ENCODE measurements around the gene RNF169.

Gene RNF169

DNA sequence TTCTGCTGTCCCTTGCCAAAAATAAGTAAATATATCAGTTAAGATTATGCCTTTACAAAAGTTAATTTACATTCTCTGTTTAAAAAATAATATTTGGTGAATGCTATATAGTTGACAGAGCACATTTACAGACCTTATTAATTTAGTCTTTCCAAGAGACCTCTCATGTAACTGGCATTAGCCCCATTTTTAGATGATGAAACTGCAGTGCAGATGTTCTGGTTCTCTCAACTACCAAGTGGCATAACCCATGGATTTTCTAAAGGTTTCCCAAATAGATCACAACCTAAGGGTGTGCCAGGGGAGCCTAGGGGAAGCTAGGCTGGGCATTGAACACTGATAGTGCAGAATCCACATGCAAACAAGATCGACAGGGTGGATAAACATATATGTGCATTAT, 88.5 kb downstream of the RNF169 start:
- WGBS (ENCODE audit: extremely low coverage, insufficient coverage, insufficient read length): no CpG with 5 or more reads among the region's 1 CpG
- no peaks in the 10 kb centered on the region for H3K9me3 ChIP-seq (ENCODE audit: insufficient read depth, low read depth, low read length)

DNA sequence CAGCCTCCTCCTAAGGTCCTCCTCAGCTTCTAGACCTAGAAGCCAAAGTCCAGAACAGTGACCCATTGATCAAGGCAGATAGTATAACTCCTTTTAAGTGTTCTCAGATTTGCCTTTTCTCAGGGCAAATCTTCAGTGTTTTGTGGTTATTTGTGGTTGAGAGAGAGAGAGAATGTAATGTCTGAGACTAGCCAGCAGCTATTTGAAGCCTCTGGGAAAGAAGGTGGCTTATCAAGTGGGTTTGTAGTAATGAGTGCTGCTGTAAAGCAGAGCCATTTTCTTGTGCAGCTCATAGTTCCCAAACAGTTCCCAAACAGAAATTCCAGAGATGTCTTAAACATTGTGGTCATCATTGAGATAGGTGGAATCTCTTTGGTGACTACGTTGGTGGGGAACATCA, 89.5 kb downstream of the RNF169 start:
- Histone ChIP-seq H3K79me1 (ENCODE audit: low read length) (no peaks in the 10 kb centered on the region), H4K8ac (ENCODE audit: low read depth, low read length) (no peak overlapping the region), H4K91ac (ENCODE audit: low read depth, low read length) (no peak overlapping the region), H2AK5ac (ENCODE audit: low read length) (no peak overlapping the region), H3K36me3 (ENCODE audit: control insufficient read depth in 1 of 2, insufficient read depth in 2 of 2, low read length in 2 of 2) (peaks cover 12 to 25% of the 10 kb centered on the region in 2 experiments), H3K79me2 (ENCODE audit: control insufficient read depth, insufficient read depth, low read length, poor library complexity) (no peaks in the 10 kb centered on the region), H3K4me1 (ENCODE audit: control insufficient read depth in 1 of 2, insufficient read depth in 2 of 2, low read length in 2 of 2) (peaks cover 0 to 4% of the 10 kb centered on the region in 2 experiments), H3K14ac (ENCODE audit: low read length) (no peak overlapping the region), H3K4me3 (ENCODE audit: low read depth, low read length) (no peak overlapping the region), H3K4ac (ENCODE audit: low read depth, low read length) (no peak overlapping the region), H3K9me3 (ENCODE audit: insufficient read depth, low read depth, low read length) (peaks cover 2% of the 10 kb centered on the region), H3K27me3 (ENCODE audit: insufficient read depth, low read length) (no peaks in the 10 kb centered on the region), H2BK5ac (ENCODE audit: low read depth, low read length, poor library complexity) (no peak overlapping the region), H2AFZ (ENCODE audit: insufficient read depth, low read length, poor library complexity) (no peak overlapping the region), H3K23ac (ENCODE audit: low read length) (no peak overlapping the region), H2BK12ac (ENCODE audit: low read length) (no peak overlapping the region), H3K4me2 (ENCODE audit: low read length) (no peak overlapping the region), H2BK120ac (ENCODE audit: insufficient read depth, low read length, poor library complexity) (no peak overlapping the region), H3K27ac (ENCODE audit: low read depth, low read length) (peak overlapping the region; percentile 4), H4K12ac (ENCODE audit: low read depth, low read length) (no peak overlapping the region), H3K18ac (ENCODE audit: low read length) (no peak overlapping the region), H3K9ac (ENCODE audit: low read length) (no peak overlapping the region)
- no CpG with 5 or more reads among the region's 1 CpG for WGBS (ENCODE audit: extremely low coverage, insufficient coverage, insufficient read length)
- DNase-seq: peak in 1 of 2 donors; percentile 47

More for the DNA sequence above, 88.5 kb downstream of the RNF169 start:
- Histone ChIP-seq H2BK12ac (ENCODE audit: low read length) (no peak overlapping the region), H3K14ac (ENCODE audit: low read length) (no peak overlapping the region), H3K27ac (ENCODE audit: low read depth, low read length) (no peak overlapping the region), H3K4ac (ENCODE audit: low read depth, low read length) (no peak overlapping the region), H3K4me2 (ENCODE audit: low read length) (no peak overlapping the region), H2AFZ (ENCODE audit: insufficient read depth, low read length, poor library complexity) (no peak overlapping the region), H4K8ac (ENCODE audit: low read depth, low read length) (no peak overlapping the region), H3K9ac (ENCODE audit: low read length) (no peak overlapping the region), H3K4me1 (ENCODE audit: control insufficient read depth in 1 of 2, insufficient read depth in 2 of 2, low read length in 2 of 2) (peaks cover 0 to 4% of the 10 kb centered on the region in 2 experiments), H3K79me2 (ENCODE audit: control insufficient read depth, insufficient read depth, low read length, poor library complexity) (no peaks in the 10 kb centered on the region), H4K12ac (ENCODE audit: low read depth, low read length) (no peak overlapping the region), H4K91ac (ENCODE audit: low read depth, low read length) (no peak overlapping the region), H3K27me3 (ENCODE audit: insufficient read depth, low read length) (no peaks in the 10 kb centered on the region), H3K4me3 (ENCODE audit: low read depth, low read length) (no peak overlapping the region), H3K18ac (ENCODE audit: low read length) (no peak overlapping the region), H2AK5ac (ENCODE audit: low read length) (no peak overlapping the region), H2BK5ac (ENCODE audit: low read depth, low read length, poor library complexity) (no peak overlapping the region), H2BK120ac (ENCODE audit: insufficient read depth, low read length, poor library complexity) (no peak overlapping the region), H3K23ac (ENCODE audit: low read length) (no peak overlapping the region), H3K36me3 (ENCODE audit: control insufficient read depth in 1 of 2, insufficient read depth in 2 of 2, low read length in 2 of 2) (peaks cover 8 to 17% of the 10 kb centered on the region in 2 experiments), H3K79me1 (ENCODE audit: low read length) (no peaks in the 10 kb centered on the region)
- no peak for DNase-seq

DNA sequence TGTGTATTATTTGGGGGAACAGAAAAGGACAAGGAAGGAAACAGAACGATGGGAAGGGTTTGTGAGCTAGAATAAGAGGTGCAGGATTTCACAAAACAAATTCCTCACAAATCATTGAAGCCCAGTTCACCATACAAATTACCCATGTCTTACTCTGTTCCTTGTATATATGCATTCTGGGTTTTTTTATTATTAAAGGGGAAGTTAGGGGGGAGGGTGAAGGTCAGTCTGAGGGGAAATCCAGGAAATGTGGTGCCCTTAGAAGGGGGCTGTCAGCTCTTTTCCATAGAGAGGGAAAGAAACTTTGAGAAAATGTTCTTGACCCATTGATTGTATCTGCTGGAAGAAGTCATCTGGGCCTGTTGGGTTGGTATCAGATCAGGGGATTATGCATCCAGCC, 90.8 kb downstream of the RNF169 start:
- Histone ChIP-seq H3K9me3 (ENCODE audit: insufficient read depth, low read depth, low read length) (peaks cover 2% of the 10 kb centered on the region), H2BK120ac (ENCODE audit: insufficient read depth, low read length, poor library complexity) (no peak overlapping the region), H4K8ac (ENCODE audit: low read depth, low read length) (no peak overlapping the region), H3K4me2 (ENCODE audit: low read length) (no peak overlapping the region), H3K79me1 (ENCODE audit: low read length) (no peaks in the 10 kb centered on the region), H3K14ac (ENCODE audit: low read length) (no peak overlapping the region), H3K4ac (ENCODE audit: low read depth, low read length) (no peak overlapping the region), H3K27me3 (ENCODE audit: insufficient read depth, low read length) (no peaks in the 10 kb centered on the region), H3K9ac (ENCODE audit: low read length) (no peak overlapping the region), H2AFZ (ENCODE audit: insufficient read depth, low read length, poor library complexity) (no peak overlapping the region), H3K4me3 (ENCODE audit: low read depth, low read length) (no peak overlapping the region), H2BK12ac (ENCODE audit: low read length) (no peak overlapping the region), H3K27ac (ENCODE audit: low read depth, low read length) (no peak overlapping the region), H2AK5ac (ENCODE audit: low read length) (no peak overlapping the region), H3K18ac (ENCODE audit: low read length) (no peak overlapping the region), H2BK5ac (ENCODE audit: low read depth, low read length, poor library complexity) (no peak overlapping the region), H3K23ac (ENCODE audit: low read length) (no peak overlapping the region), H4K91ac (ENCODE audit: low read depth, low read length) (no peak overlapping the region), H3K79me2 (ENCODE audit: control insufficient read depth, insufficient read depth, low read length, poor library complexity) (no peaks in the 10 kb centered on the region), H3K4me1 (ENCODE audit: control insufficient read depth in 1 of 2, insufficient read depth in 2 of 2, low read length in 2 of 2) (peaks cover 0 to 4% of the 10 kb centered on the region in 2 experiments), H3K36me3 (ENCODE audit: control insufficient read depth in 1 of 2, insufficient read depth in 2 of 2, low read length in 2 of 2) (peaks cover 20 to 32% of the 10 kb centered on the region in 2 experiments), H4K12ac (ENCODE audit: low read depth, low read length) (no peak overlapping the region)
- 100% methylated on average over 1 of the region's 1 CpG for WGBS (ENCODE audit: extremely low coverage, insufficient coverage, insufficient read length)
- DNase-seq: no peak

DNA sequence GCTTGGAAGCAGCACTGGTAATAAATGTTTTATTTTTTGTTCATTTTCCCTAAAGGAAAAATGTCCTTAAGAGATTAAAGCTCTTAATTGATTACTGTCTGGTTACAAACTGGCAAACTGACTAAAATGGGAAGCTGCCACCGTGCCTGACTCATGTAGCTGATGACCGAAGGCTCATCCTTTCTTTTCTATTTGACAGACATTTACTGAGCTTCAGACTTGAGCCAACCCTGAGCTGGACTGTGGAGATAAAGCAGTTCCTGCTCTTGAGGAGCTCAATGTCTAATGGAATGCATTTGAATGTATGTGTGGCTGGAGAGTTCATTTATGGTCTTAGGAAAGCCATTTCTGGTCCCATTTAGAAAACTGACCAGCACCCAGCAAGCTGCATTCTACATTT, 91.3 kb downstream of the RNF169 start:
- no peak overlapping the region for H2BK12ac ChIP-seq (ENCODE audit: low read length)
- H3K9me3 ChIP-seq (ENCODE audit: insufficient read depth, low read depth, low read length): peaks cover 2% of the 10 kb centered on the region
- no peak overlapping the region for H2BK5ac ChIP-seq (ENCODE audit: low read depth, low read length, poor library complexity)
- no peak overlapping the region for H3K27ac ChIP-seq (ENCODE audit: low read depth, low read length)
- no peak overlapping the region for H2BK120ac ChIP-seq (ENCODE audit: insufficient read depth, low read length, poor library complexity)
- H4K91ac ChIP-seq (ENCODE audit: low read depth, low read length): no peak overlapping the region
- peaks cover 0 to 4% of the 10 kb centered on the region in 2 experiments for H3K4me1 ChIP-seq (ENCODE audit: control insufficient read depth in 1 of 2, insufficient read depth in 2 of 2, low read length in 2 of 2)
- H3K79me1 ChIP-seq (ENCODE audit: low read length): no peaks in the 10 kb centered on the region
- H3K18ac ChIP-seq (ENCODE audit: low read length): no peak overlapping the region
- WGBS (ENCODE audit: extremely low coverage, insufficient coverage, insufficient read length): no CpG with 5 or more reads among the region's 2 CpGs
- no peak overlapping the region for H2AFZ ChIP-seq (ENCODE audit: insufficient read depth, low read length, poor library complexity)
- H3K36me3 ChIP-seq (ENCODE audit: control insufficient read depth in 1 of 2, insufficient read depth in 2 of 2, low read length in 2 of 2): peaks cover 20 to 35% of the 10 kb centered on the region in 2 experiments
- no peak overlapping the region for H2AK5ac ChIP-seq (ENCODE audit: low read length)
- no peak overlapping the region for H3K14ac ChIP-seq (ENCODE audit: low read length)
- H4K12ac ChIP-seq (ENCODE audit: low read depth, low read length): no peak overlapping the region
- H3K9ac ChIP-seq (ENCODE audit: low read length): no peak overlapping the region
- no peak overlapping the region for H3K4me3 ChIP-seq (ENCODE audit: low read depth, low read length)
- H3K79me2 ChIP-seq (ENCODE audit: control insufficient read depth, insufficient read depth, low read length, poor library complexity): no peaks in the 10 kb centered on the region
- H3K4ac ChIP-seq (ENCODE audit: low read depth, low read length): no peak overlapping the region
- DNase-seq: no peak
- H3K4me2 ChIP-seq (ENCODE audit: low read length): no peak overlapping the region
- no peak overlapping the region for H4K8ac ChIP-seq (ENCODE audit: low read depth, low read length)
- no peaks in the 10 kb centered on the region for H3K27me3 ChIP-seq (ENCODE audit: insufficient read depth, low read length)
- no peak overlapping the region for H3K23ac ChIP-seq (ENCODE audit: low read length)
